ENCODE results near the gene LETMD1. TPM values are rescaled to one million over a fixed set of nuclear protein-coding genes. Genes with fewer than 3 reads are reported as not detected.

Gene LETMD1
- total RNA-seq, 1 experiment from 2014 or later: 72.1 TPM

DNA sequence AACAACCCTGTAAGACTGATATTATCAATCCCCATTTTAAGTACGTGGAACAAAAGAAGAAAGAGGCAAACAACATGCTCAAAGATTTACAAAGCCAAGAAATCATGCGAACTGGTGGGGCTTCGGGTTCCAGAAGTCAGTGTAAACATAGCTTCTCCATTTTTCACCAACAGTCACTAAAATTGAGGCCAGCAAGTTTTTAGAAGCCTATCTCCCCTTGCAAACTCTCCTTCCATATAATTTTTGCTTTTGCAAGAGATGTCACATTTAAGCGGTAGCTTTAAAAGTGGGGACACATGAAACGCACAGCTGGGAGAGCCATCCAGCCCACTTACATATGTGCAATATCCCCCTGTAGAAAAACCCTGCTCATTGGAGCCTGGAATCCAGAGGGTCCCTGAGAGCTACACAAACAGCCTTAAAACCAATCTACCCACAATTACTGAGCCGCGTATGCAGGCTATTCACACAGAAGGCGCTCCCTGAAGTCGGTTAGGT, 22.7 kb upstream of the LETMD1 start:
- DNase-seq (ENCODE audit: extremely low read depth, low read depth): no peak

DNA sequence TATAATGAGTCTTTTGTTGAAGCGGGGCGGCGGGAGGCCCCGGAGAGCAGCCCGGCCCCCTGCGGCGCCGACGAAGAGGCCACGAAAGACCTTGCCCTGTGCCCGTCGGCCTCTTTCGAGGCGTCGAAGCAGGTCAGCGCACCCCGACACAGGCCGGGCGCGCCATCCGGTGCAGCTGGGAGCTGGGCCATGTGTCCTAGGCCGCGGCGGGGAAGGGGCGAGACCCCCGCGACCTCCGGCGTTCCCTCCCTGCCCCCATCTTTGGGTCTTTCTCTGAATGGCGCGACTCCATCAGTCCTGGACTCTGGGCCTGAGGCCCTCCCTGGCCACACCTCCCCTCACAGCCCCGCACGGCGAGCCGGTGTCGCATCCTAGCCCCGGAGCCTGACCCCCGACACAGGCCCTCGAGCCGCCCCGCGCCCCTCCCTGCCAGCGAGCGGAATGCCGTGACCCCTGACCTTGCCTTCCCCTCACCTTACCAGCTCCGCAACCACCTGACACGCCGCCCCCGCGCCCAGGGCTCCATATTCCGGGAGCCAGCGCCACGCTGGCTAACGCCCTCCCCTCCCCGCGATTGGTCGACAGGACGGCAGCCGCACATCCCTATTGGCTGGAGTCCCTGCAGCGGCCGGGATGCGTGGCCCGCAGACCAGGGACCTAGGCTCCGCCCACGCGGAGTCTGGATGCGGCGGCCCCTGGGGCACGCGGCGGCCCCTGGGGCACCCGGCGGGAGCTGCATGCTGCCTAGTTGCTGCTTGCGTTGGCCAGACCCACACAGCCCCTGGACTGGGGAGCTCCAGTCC, 22.1 kb upstream of the LETMD1 start, which contains the start of gene SLC11A2:
TSS of gene SLC11A2 (minus strand) at position 549 of the 803 bp plus-strand sequence. CDS start 15,656 bp downstream, outside the sequence.
- DNase-seq (ENCODE audit: extremely low read depth, low read depth): peak; percentile 92

DNA sequence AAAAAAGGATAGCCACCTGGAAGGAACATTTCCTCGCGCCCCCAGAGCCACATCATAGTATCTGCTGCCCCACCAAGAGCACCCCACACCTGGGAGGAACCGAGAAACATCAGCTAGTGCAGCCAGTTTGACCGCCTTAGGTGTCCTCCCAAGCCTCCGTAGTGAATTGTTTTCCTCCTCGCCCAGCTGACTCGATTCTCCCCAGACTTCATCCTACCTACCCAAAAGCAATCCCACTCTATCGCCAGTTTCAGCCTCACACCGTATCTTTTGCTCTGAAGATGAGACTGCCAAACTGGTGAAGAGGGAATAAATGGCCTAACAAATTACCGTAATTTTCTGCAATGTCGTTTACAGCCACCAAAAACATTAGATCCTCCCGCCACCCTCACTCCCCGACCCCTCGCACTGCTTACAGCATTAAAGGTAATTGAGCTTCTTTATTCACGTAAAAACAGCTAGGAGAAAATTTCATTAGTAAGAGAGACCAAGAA, 20.7 kb upstream of the LETMD1 start:
- DNase-seq (ENCODE audit: extremely low read depth, low read depth): no peak

DNA sequence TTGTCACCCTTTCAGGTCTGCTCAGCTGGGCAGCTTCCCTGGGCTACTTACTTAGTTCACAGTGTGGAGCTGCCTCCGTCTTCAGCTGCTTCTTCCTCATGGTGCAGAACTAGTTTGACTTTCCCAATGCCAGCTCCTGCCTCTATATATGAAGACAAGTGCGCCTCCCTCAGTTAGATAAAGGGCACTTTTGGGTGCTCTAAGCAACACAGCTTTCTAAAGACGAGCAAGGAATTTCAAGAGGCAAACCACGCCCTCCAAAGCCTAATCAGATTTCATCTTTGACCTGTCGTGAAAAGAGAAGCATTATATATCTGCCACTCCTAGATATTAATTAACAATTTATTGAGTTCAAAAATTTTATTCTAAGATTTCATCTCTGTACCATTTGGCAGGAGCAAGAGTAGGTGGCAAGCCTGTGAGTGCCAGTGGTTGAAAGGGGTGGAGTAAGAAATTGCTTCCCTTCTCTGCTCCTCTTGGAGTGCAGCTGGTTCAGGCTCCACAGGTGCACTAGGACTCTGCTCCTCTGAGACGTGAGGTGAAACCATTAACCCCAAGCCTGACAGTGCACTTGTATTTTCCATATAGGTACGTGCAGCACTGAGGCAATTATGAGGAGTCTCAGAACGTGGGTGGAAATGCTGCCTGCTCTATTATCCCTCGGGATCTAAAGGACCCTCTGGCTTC, 19.9 kb upstream of the LETMD1 start:
- peak; percentile 40 for DNase-seq (ENCODE audit: extremely low read depth, low read depth)

DNA sequence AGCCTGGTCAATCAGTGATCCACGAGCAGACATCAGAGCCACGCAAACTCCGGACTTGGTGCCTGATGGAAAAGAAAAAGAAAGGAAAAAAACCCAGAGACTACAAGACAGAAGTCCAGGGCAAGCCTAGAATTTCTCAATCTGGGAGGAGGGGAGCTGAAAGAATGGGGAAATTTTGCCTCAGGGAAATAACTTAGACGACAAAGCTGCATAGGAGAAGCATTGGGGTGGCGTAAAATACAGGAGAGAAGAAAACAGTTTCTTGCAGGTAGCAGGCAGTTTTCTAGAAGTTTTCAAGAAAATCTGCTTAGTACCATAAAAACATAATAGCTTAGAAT, 19.3 kb upstream of the LETMD1 start:
- DNase-seq (ENCODE audit: extremely low read depth, low read depth): no peak

DNA sequence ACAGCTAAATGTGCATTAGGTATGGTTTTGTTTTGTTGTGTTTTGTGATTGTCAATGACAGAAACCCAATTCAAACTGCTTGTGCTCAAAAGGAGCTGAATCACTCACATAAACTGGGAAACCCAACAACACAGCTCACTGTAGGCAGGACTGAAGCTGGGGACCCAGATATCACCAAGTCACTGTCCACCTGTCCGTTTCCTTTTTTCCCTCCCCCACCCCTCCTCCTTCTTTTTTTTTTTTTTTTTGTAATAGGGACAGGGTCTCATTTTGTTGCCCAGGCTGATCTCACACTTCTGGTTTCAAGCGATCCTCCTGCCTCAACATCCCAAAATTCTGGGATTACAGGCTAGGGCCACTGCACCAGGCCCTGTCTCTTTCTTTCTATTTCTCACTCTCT, 15.1 kb upstream of the LETMD1 start:
- DNase-seq (ENCODE audit: extremely low read depth, low read depth): no peak

DNA sequence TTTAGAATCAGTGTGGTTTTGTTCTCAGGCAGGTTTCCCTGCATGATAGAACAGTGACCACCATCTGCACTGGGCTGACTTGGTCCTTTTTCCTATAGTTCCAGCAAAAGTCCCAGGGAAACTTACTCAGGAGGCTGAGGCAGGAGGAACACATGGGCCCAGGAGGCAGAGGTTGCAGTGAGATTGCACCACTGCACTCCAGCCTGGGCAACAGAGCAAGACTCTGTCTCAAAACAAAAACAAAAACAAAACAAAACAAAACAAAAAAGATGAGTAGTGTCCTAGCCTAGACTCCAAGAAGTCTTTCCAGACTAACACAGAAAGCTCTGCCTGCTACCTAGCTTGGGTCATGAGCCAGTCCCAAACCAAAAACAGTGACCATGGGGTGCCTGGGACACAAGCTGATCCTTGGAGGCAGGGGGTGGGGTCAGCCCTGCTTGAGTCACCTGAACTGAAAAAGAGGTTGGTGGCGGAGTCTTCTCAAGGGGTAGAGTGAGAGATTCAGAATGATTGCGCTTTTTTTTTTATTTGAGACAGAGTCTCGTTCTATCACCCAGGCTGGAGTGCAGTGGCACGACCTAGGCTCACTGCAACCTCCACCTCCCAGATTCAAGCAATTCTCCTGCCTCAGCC, 14.6 kb upstream of the LETMD1 start:
- no peak for DNase-seq (ENCODE audit: extremely low read depth, low read depth)

DNA sequence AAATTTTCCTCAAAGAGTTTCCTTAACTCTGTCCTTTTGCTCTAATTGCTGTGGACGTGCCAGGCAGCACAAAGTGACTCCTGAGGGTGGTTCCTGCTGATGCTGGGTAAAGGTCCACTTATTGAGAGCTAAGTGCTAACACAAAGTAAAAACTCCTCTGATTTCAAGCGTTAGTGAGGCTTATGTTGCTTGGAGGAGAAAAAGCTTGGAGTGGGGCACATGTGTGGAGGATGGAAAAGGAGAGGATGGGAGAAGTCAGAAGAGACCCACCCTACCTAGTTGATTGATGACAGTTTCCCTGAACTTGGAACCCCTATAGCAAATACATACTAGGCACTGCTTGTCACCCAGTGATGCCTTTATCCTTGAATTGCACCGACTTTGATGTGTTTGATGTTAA, 11.8 kb upstream of the LETMD1 start:
- no peak for DNase-seq (ENCODE audit: extremely low read depth, low read depth)

DNA sequence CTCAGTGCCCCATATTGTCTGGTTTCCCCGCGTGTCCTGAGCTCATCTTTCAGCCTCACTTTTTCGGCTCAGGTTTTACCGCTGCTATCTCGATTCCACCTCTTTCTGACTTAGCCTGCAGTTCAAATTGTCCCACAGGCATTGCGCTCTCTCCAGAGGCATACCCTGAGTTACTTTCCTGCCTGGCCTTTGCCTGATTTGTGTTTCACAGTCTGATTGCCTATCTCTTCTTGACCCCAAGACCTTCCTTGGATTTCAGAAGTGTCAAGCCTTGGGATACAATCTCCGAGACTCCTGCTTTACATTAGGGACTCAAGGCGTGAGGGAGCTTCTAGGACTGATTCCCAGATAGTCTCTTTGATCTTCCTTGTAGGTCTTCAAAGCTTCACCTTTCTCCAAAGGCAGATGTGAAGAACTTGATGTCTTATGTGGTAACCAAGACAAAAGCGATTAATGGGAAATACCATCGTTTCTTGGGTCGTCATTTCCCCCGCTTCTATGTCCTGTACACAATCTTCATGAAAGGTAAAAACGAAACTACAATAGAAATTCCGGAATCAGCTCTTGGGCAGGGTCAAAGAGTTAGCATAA, 629 bp downstream of the LETMD1 start:
- no peak for DNase-seq (ENCODE audit: extremely low read depth, low read depth)

DNA sequence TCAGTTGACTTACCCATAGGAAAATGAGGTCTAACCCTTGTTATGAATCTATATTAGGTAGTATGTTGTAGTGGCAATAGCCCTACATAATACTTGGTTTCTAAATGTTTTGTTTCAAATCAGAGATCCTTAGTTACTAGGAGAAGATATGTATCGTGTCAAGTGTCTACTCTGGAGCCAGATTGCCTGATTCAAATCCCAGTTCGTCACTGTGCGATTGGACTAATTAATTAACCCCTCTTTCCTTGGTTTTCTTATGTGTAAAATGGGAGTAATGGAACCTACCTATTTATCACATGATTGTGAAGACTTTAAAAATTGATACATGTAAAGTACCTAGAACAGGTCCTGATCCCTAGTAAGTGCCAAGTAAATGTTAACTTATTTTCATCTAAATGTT, 1.4 kb downstream of the LETMD1 start:
- no peak for DNase-seq (ENCODE audit: extremely low read depth, low read depth)

DNA sequence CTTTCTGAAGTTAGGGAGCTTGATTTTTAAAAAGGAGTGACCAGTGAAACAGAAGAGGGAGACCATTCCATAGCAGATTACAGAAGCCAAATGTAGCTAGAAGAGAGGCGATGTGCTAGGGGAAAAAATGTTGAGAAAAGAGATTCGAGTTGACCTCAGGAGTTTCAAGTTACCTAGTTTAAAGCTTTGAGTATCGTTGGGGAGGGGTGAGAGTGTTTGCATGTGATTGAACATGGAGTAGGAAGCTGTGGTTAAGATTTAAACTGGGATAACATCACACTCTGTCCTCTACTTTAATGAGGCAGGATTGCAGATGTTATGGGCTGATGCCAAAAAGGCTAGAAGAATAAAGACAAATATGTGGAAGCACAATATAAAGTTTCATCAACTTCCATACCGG, 3.7 kb downstream of the LETMD1 start:
- DNase-seq (ENCODE audit: extremely low read depth, low read depth): no peak

DNA sequence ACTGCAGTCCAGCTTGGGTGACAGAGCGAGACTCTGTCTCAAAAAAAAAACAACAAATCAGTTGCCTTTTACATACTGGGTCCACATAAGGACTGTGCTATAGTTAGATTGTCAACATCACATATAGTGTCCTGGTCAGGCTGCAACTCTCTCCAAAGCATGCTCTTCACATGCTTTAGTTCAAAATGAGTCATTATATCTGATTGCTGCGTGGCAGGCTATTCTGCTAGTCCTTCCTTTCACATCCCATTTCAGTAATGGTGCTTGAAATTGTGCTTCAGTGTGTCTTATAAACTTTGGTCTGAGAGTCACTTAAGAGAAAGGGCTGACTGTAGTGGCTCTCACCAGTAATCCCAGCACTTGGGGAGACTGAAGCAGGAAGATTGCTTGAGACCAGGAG, 6.9 kb downstream of the LETMD1 start:
- DNase-seq (ENCODE audit: extremely low read depth, low read depth): no peak

DNA sequence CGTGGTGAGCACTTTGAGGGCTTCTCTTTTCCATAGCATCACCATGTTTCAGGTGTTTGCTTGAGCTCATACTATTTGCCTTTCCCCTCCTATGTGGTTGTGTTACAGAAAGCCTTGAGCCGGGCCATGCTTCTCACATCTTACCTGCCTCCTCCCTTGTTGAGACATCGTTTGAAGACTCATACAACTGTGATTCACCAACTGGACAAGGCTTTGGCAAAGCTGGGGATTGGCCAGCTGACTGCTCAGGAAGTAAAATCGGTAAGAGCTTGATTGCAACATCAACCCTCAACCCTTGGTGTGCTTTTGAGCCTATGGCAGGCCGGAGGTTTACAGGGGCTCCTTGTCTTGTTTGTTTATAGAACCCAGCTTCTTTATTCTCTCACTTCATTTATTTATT, 8.1 kb downstream of the LETMD1 start:
- DNase-seq (ENCODE audit: extremely low read depth, low read depth): no peak

DNA sequence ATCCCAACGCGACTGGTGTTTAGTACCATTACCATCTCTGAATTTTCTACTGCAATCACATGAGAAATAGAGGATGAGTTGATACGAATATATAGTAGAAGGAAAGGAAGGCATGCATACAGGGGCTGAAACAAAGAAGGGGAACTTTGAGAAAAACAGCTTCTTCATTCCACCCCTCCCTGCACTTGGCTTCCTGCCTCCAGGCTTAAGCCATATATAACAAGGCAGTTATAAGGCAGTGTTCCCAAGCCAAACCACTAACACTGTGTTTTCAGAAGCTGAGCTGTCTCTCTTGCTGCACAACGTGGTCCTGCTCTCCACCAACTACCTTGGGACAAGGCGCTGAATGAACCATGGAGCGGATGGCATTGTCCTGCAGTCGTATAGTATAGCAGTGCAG, 11.0 kb downstream of the LETMD1 start:
- no peak for DNase-seq (ENCODE audit: extremely low read depth, low read depth)

DNA sequence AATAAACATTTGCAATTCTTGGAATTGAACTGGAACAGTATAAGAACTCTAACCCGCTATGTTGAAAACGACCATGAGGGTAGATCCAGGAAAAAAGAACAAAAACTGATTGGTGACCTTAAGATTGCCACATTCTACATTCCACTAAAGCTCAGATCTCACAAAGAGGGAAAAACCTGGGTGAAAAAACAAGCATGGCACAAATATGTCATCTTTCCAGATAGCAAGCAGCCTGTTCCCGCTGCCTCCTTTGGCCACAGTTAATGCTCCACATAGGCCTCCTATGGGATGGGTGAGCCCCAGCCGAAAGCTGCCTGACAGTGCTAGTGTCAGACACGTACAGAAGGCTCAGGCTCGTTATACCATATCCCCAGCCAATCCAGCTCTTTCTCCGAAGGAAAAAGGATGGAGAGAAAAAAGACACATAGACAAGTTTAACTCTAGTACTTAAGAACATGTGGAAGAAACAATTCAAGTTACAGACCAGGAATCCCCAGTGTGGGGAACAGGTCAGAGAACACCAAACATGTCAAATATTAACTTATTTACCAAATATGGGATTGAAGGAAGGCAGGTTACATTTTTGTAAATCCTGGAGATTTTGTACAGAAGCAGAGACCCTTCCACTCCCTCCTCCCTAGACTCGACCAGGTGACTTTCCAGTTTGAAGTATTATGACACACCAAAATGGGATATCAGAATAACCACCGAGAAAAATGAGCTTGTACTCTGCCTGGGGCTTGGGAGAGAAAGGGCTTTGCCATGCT, 14.7 kb downstream of the LETMD1 start:
- no peak for DNase-seq (ENCODE audit: extremely low read depth, low read depth)

DNA sequence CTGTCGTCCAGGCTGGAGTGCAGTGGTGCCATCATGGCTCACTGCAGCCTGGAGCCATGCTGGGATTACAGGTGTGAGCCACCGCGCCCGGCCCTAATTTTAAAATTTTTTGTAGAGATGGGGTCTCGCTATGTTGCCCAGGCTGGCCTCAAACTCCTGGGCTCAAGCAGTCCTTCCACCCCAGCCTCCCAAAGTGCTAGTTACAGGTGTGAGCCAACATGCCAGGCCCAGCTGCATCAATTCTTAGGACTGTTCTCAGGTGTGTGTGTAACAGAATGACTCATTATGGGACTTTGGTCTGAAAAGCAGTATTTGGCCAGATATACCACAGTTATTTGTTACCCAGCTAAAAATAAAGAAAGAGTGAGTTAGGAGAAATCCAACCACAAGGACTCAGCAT, 17.4 kb downstream of the LETMD1 start:
- no peak for DNase-seq (ENCODE audit: extremely low read depth, low read depth)

DNA sequence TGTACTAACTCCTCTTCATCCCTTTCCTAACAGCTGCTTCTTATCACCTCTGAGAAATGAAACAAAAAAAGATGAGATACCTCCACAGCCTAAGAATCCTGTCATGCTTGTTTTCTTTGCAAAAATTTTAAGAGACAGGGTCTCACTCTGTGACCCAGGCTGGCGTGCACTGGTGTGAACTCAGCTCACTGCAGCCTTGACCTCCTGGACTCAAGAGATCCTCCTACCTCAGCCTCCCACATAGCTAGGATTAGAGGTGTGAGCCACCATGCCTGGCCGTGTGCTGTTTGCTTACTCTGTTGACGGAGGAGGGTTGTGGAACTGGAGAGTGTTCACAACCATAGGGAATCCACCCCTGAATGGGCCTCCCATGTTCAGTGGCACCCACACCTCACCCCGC, 19.1 kb downstream of the LETMD1 start:
- DNase-seq (ENCODE audit: extremely low read depth, low read depth): no peak

DNA sequence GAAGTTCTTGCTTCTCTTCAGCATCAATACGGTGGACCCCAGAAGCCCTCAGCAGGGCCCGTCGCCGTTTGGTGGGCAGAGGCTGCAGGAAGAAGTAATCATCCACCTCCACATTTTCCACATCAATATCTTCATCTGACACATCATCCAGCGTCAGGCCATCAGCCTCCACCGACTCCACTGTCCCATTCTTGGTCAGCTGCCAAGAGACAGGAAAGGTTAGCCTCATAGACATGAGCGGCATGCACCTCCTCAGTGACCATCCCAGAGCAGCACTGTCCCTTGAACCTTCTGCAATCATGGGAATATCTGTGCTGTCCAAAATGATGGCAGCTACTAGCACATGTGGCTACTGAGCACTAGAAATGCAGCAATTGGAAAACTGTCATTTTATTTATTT, 19.6 kb downstream of the LETMD1 start:
- DNase-seq (ENCODE audit: extremely low read depth, low read depth): no peak

DNA sequence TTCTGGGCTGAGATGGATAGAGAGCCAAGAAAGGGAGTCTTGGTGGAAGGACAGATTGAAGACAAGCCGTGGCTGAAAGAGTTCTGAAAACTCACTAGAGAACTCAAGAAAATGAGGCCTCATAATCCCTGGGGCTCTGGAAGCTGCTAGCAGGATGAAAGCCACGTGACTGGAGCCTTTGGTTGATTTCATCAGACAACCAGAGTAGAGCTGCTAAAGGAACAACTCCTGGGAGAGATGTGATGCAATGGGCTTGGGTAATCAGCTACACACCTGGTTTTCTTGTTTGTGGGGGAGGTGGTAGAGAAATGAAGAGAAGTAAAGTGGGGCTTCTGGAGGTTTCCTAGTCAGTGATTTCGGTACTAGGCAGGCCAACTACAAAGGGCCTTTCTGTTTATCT, 21.9 kb downstream of the LETMD1 start:
- no peak for DNase-seq (ENCODE audit: extremely low read depth, low read depth)

DNA sequence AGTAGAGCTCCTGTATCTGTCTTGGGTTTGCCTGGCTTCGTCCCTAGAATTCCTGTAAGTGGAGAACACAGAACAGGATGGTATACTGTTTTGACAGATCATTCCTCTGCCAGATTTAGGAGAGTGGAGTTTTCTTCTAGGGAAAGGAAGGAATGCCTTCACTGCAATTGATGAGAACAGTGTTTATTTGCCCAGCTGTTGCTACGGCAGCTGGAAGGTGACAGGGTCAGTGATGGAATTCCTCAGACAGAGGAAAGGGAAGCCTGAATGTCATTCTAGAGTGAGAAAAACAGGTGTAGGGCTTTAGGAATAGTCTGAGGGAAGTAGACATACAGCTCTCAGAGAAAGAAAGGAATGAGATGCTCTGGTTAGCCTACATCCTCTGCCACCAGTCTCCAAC, 23.5 kb downstream of the LETMD1 start:
- DNase-seq (ENCODE audit: extremely low read depth, low read depth): no peak

All from NCI-H460 (cell line).